ENCODE results near the gene STOM. TPM values are rescaled to one million over a fixed set of nuclear protein-coding genes. Genes with fewer than 3 reads are reported as not detected.

STOM gene
- total RNA-seq, 1 experiment from 2014 or later = 5.5 TPM

GRCh38 chr9:121318631-121319382 lies 51.2 kb downstream of the STOM start:
- no peaks in the 10 kb centered on the region for H3F3A ChIP-seq (ENCODE audit: low read length, unreplicated experiment)
- no peaks in the 10 kb centered on the region for H3K36me3 ChIP-seq (ENCODE audit: low read depth, low read length)
- intact Hi-C loops (cut with micrococcal nuclease) = no loop called here
- no peak overlapping the region for H3K27ac ChIP-seq (ENCODE audit: low read length)
- no peak for ATAC-seq
- no peaks in the 10 kb centered on the region for H3K79me2 ChIP-seq (ENCODE audit: low read length)
- H3K4me3 ChIP-seq (ENCODE audit: low read length) = no peak overlapping the region
- no peaks in the 10 kb centered on the region for H4K20me1 ChIP-seq (ENCODE audit: low read length)
- H3K9me3 ChIP-seq (ENCODE audit: low read length) = no peaks in the 10 kb centered on the region
- no peak for TF ChIP-seq EZH2phosphoT487 (IDR thresholded peaks at IDR 0.05; ENCODE audit: borderline replicate concordance, low read length)
- TF ChIP-seq EZH2 (IDR thresholded peaks at IDR 0.05; ENCODE audit: low read length, unreplicated experiment) = no peak
- TF ChIP-seq CTCF (conservative IDR thresholded peaks at IDR 0.05; ENCODE audit: low read depth, low read length) = no peak
- no peak overlapping the region for H3K9ac ChIP-seq (ENCODE audit: low read length)
- no peak overlapping the region for H3K4me2 ChIP-seq (ENCODE audit: low read length)
- peaks cover 8% of the 10 kb centered on the region for H3K4me1 ChIP-seq (ENCODE audit: insufficient read depth, low read length)
- BruUV-seq (replicated peaks) = no TSS peak
- no peak for DNase-seq
- H3K27me3 ChIP-seq (ENCODE audit: low read length) = no peaks in the 10 kb centered on the region
- ChIA-PET POLR2A (ENCODE audit: unreplicated experiment) (no interaction called here), CTCF (interaction anchor here (1.0 to 1.1 kb wide), 3 partner anchors 41 to 59 kb away, joined by 3 to 4 read pairs (median 3); partner anchors contain the start of gene GSN)
- no peaks in the 10 kb centered on the region for H3K9me2 ChIP-seq (replicated peaks; ENCODE audit: low read length)
- no peak overlapping the region for H2AFZ ChIP-seq (ENCODE audit: low read length)

- no peak overlapping the region for H3K4me2 ChIP-seq (ENCODE audit: low read length)
- H3K27me3 ChIP-seq (ENCODE audit: low read length) = no peaks in the 10 kb centered on the region
- H3K4me3 ChIP-seq (ENCODE audit: low read length) = no peak overlapping the region
- peaks cover 6% of the 10 kb centered on the region for H3K4me1 ChIP-seq (ENCODE audit: insufficient read depth, low read length)
- H3K36me3 ChIP-seq (ENCODE audit: low read depth, low read length) = no peaks in the 10 kb centered on the region
- no peak overlapping the region for H3K9ac ChIP-seq (ENCODE audit: low read length)
- H4K20me1 ChIP-seq (ENCODE audit: low read length) = no peaks in the 10 kb centered on the region
- H3K9me3 ChIP-seq (ENCODE audit: low read length) = no peaks in the 10 kb centered on the region
- BruUV-seq (replicated peaks) = no TSS peak
- TF ChIP-seq EZH2phosphoT487 (IDR thresholded peaks at IDR 0.05; ENCODE audit: borderline replicate concordance, low read length) = no peak
- TF ChIP-seq EZH2 (IDR thresholded peaks at IDR 0.05; ENCODE audit: low read length, unreplicated experiment) = no peak
- TF ChIP-seq CTCF (conservative IDR thresholded peaks at IDR 0.05; ENCODE audit: low read depth, low read length) = no peak
- no peaks in the 10 kb centered on the region for H3F3A ChIP-seq (ENCODE audit: low read length, unreplicated experiment)
- ChIA-PET CTCF (no interaction called here), POLR2A (ENCODE audit: unreplicated experiment) (no interaction called here)
- no peak for ATAC-seq
- H3K27ac ChIP-seq (ENCODE audit: low read length) = no peak overlapping the region
- no peak for DNase-seq
- no peaks in the 10 kb centered on the region for H3K79me2 ChIP-seq (ENCODE audit: low read length)
- intact Hi-C loops (cut with micrococcal nuclease) = no loop called here
- no peaks in the 10 kb centered on the region for H3K9me2 ChIP-seq (replicated peaks; ENCODE audit: low read length)
- no peak overlapping the region for H2AFZ ChIP-seq (ENCODE audit: low read length)
Observed at GRCh38 chr9:121317737-121318630, 52.1 kb downstream of the STOM start.
